Neural crest cell (in vitro differentiated cells): Measurements from ENCODE around the gene LZTR1. TPM values are rescaled to one million over a fixed set of nuclear protein-coding genes. Genes with fewer than 3 reads are reported as not detected.

Source experiments
- DNase-seq: peaks from one replicate; pipeline ENCODE4 v3.0.0; 2021; ENCODE audit warnings: low read depth, mixed read lengths, low spot score
- H3K27ac Mint-ChIP-seq: one replicate; pipeline ENCODE4 v1.8.0; 2021; ENCODE audit warnings: mild to moderate bottlenecking, mixed read lengths; ENCODE audit not compliant: unreplicated experiment
- H3K27me3 Mint-ChIP-seq: 2 replicates; pipeline ENCODE4 v1.8.0; 2021; ENCODE audit warnings: low read depth, mild to moderate bottlenecking, mixed read lengths
- H3K36me3 Mint-ChIP-seq: 2 replicates; pipeline ENCODE4 v1.8.0; 2021; ENCODE audit warnings: low read depth, mild to moderate bottlenecking, mixed read lengths
- H3K4me1 Mint-ChIP-seq: 2 replicates; pipeline ENCODE4 v1.8.0; 2021; ENCODE audit warnings: mixed read lengths
- H3K4me3 Mint-ChIP-seq: one replicate; pipeline ENCODE4 v1.8.0; 2021; ENCODE audit warnings: mild to moderate bottlenecking, mixed read lengths
- H3K9me3 Mint-ChIP-seq: 2 replicates; pipeline ENCODE4 v1.8.0; 2021; ENCODE audit warnings: mixed read lengths
- CTCF ChIP-seq: fragments of 200-600 bp; sonication (generic); conservative IDR thresholded peaks from 2 replicates; pipeline ENCODE4 v1.5.0; 2021; ENCODE audit warnings: antibody characterized with exemption, mild to moderate bottlenecking
- total RNA-seq: library from RNA; stranded (reverse); gene quantifications from 2 replicates; pipeline ENCODE4 v1.2.1, GENCODE V29; 2021

LZTR1 gene
- total RNA-seq, 1 donor from 2014 or later, result 94.5 TPM

- Mint-ChIP-seq H3K4me1 (no peaks in the 10 kb centered on the region), H3K36me3 (no peaks in the 10 kb centered on the region), H3K4me3 (no peak overlapping the region), H3K9me3 (no peaks in the 10 kb centered on the region), H3K27ac (no peak overlapping the region), H3K27me3 (no peaks in the 10 kb centered on the region)
- no peak for DNase-seq
- no peak for TF ChIP-seq CTCF
Observed at GRCh38 chr22:20992456-20993303, 10.6 kb downstream of the LZTR1 start.

- H3K4me1 Mint-ChIP-seq, result no peaks in the 10 kb centered on the region
- no peak for DNase-seq
- H3K4me3 Mint-ChIP-seq, result no peak overlapping the region
- H3K27ac Mint-ChIP-seq, result no peak overlapping the region
- H3K27me3 Mint-ChIP-seq, result no peaks in the 10 kb centered on the region
- no peaks in the 10 kb centered on the region for H3K9me3 Mint-ChIP-seq
- no peak for TF ChIP-seq CTCF
- H3K36me3 Mint-ChIP-seq, result no peaks in the 10 kb centered on the region
Observed at GRCh38 chr22:20993304-20994127, 11.4 kb downstream of the LZTR1 start.

DNA sequence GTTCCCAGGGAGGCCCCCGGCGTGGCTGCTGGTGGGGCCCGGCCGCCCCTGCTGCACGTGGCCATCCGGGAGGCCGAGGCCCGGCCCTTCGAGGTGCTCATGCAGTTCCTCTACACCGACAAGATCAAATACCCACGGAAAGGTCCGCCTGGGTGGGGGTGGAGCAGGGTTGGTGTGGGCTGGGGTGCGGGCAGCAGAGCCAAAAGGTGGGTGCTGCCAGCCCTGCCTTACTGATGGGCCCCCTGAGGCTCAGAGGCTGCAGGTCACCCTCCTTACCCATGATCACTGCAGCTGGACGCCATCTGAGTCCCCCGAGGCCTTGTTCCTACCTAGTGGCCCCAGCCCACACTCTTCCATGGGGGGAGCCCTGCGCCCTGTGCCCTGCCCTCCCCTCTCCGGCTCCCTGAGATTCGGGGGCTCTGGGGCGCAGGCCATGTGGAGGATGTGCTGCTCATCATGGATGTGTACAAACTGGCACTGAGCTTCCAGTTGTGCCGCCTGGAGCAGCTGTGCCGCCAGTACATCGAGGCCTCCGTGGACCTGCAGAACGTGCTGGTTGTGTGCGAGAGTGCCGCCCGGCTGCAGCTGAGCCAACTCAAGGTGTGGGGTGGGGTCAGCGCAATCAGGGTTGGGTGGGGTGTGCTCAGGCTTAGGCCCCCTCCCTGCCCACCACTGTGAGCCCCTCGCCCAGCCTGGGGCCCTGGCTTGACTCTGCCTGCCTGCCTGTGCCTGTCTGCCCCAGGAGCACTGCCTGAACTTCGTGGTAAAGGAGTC lies 12.2 kb downstream of the LZTR1 start:
- no peaks in the 10 kb centered on the region for H3K4me1 Mint-ChIP-seq
- TF ChIP-seq CTCF, result no peak
- DNase-seq, result no peak
- no peaks in the 10 kb centered on the region for H3K36me3 Mint-ChIP-seq
- H3K9me3 Mint-ChIP-seq, result no peaks in the 10 kb centered on the region
- H3K27ac Mint-ChIP-seq, result no peak overlapping the region
- peak overlapping the region; percentile 49 for H3K4me3 Mint-ChIP-seq
- H3K27me3 Mint-ChIP-seq, result no peaks in the 10 kb centered on the region

- Mint-ChIP-seq H3K9me3 (no peaks in the 10 kb centered on the region), H3K27me3 (no peaks in the 10 kb centered on the region), H3K27ac (no peak overlapping the region), H3K4me3 (peak overlapping the region; percentile 49), H3K36me3 (no peaks in the 10 kb centered on the region), H3K4me1 (no peaks in the 10 kb centered on the region)
- no peak for TF ChIP-seq CTCF
- no peak for DNase-seq
Observed at GRCh38 chr22:20994902-20995241, 12.8 kb downstream of the LZTR1 start.

- Mint-ChIP-seq H3K4me3 (peak overlapping the region; percentile 65), H3K4me1 (peaks cover under 1% of the 10 kb centered on the region), H3K27ac (peak overlapping the region; percentile 50), H3K36me3 (no peaks in the 10 kb centered on the region), H3K27me3 (no peaks in the 10 kb centered on the region), H3K9me3 (no peaks in the 10 kb centered on the region)
- no peak for TF ChIP-seq CTCF
- DNase-seq, result no peak
Observed at GRCh38 chr22:20995329-20996030, 13.4 kb downstream of the LZTR1 start.
